GM18526 (cell line): ENCODE data around the gene CHIT1.

ENCODE experiments used
- POLR2A ChIP-seq: IDR thresholded peaks from 3 replicates; pipeline ENCODE4 v1.6.1; 2011; ENCODE audit not compliant: insufficient read length; ENCODE audit errors: extremely low read depth

Gene CHIT1

GRCh38 chr1:203229471-203230135 is at the start of gene CHIT1:
TSS of gene CHIT1 (minus strand) at chr1:203229673. CDS start at chr1:203229636, 37 bp downstream.
- no peak for TF ChIP-seq POLR2A

- TF ChIP-seq POLR2A: no peak
Observed at GRCh38 chr1:203278885-203279406, 49.5 kb upstream of the CHIT1 start.

GRCh38 chr1:203278082-203278884 is 48.8 kb upstream of the CHIT1 start:
- TF ChIP-seq POLR2A: no peak

GRCh38 chr1:203276916-203277545 is 47.6 kb upstream of the CHIT1 start:
- TF ChIP-seq POLR2A: no peak

GRCh38 chr1:203276408-203276807 is 46.9 kb upstream of the CHIT1 start:
- no peak for TF ChIP-seq POLR2A

GRCh38 chr1:203275656-203276272 is 46.3 kb upstream of the CHIT1 start:
- no peak for TF ChIP-seq POLR2A

GRCh38 chr1:203274603-203275381 is 45.3 kb upstream of the CHIT1 start:
- TF ChIP-seq POLR2A: no peak

GRCh38 chr1:203273869-203274602 is 44.6 kb upstream of the CHIT1 start:
- peak; percentile 41 for TF ChIP-seq POLR2A

GRCh38 chr1:203273206-203273868 is 43.9 kb upstream of the CHIT1 start:
- TF ChIP-seq POLR2A: no peak

- no peak for TF ChIP-seq POLR2A
Observed at GRCh38 chr1:203272633-203273205, 43.2 kb upstream of the CHIT1 start.

GRCh38 chr1:203271962-203272632 is 42.6 kb upstream of the CHIT1 start:
- TF ChIP-seq POLR2A: no peak

GRCh38 chr1:203271018-203271743 is 41.7 kb upstream of the CHIT1 start:
- TF ChIP-seq POLR2A: no peak
